DOHH2 (cell line): ENCODE results near the gene HELT.

Source experiments
- H3F3A ChIP-seq: fragments of 200-600 bp; sonication (generic), shearing (Covaris generic); 2 replicates; pipeline ENCODE4 v1.6.0; 2016; ENCODE audit warnings: antibody characterized with exemption, mild to moderate bottlenecking; ENCODE audit not compliant: control insufficient read depth, insufficient read depth
- H3K27ac ChIP-seq: fragments of 200-600 bp; sonication (generic); 2 replicates; pipeline ENCODE4 v1.5.1; 2014; ENCODE audit warnings: low read depth, mild to moderate bottlenecking, low read length, moderate library complexity
- H3K27me3 ChIP-seq: fragments of 200-600 bp; sonication (generic); 2 replicates; pipeline ENCODE4 v1.6.1; 2014; ENCODE audit warnings: mild to moderate bottlenecking, low read length, mixed read lengths; ENCODE audit not compliant: control insufficient read depth
- H3K36me3 ChIP-seq: fragments of 200-600 bp; sonication (generic); 2 replicates; pipeline ENCODE4 v1.6.1; 2014; ENCODE audit warnings: mild to moderate bottlenecking, low read length, moderate library complexity, mixed read lengths; ENCODE audit not compliant: control insufficient read depth
- H3K4me1 ChIP-seq: fragments of 200-600 bp; sonication (generic); 2 replicates; pipeline ENCODE4 v1.6.1; 2014; ENCODE audit warnings: mild to moderate bottlenecking, low read length, mixed read lengths; ENCODE audit not compliant: control insufficient read depth
- H3K4me2 ChIP-seq: fragments of 200-600 bp; sonication (generic); 2 replicates; pipeline ENCODE4 v1.6.0; 2014; ENCODE audit warnings: mild to moderate bottlenecking, low read length, moderate library complexity
- H3K4me3 ChIP-seq: fragments of 200-600 bp; sonication (generic); 2 replicates; pipeline ENCODE4 v1.5.1; 2014; ENCODE audit warnings: mild to moderate bottlenecking, low read length, mixed read lengths
- H3K79me2 ChIP-seq: fragments of 200-600 bp; sonication (generic); 2 replicates; pipeline ENCODE4 v1.6.1; 2014; ENCODE audit warnings: mild to moderate bottlenecking, low read length, mixed read lengths; ENCODE audit not compliant: control insufficient read depth
- H3K9me2 ChIP-seq: fragments of 200-600 bp; sonication (generic); replicated peaks from 2 replicates; pipeline ENCODE4 v1.6.1; 2014; ENCODE audit warnings: mild to moderate bottlenecking, low read length, mixed read lengths; ENCODE audit not compliant: control insufficient read depth
- H3K9me3 ChIP-seq: fragments of 200-600 bp; sonication (generic); 2 replicates; pipeline ENCODE4 v1.6.1; 2014; ENCODE audit warnings: antibody characterized with exemption, low read length, mixed read lengths; ENCODE audit not compliant: control insufficient read depth, insufficient read depth
- H4K20me1 ChIP-seq: fragments of 200-600 bp; sonication (generic); 2 replicates; pipeline ENCODE4 v1.6.0; 2014; ENCODE audit warnings: low read depth, mild to moderate bottlenecking, antibody characterized with exemption, low read length, moderate library complexity; ENCODE audit not compliant: control insufficient read depth, insufficient read depth
- EZH2phosphoT487 ChIP-seq: fragments of 200-600 bp; sonication (generic); IDR thresholded peaks from 2 replicates; pipeline ENCODE4 v1.6.1; 2017; ENCODE audit warnings: borderline replicate concordance, mild to moderate bottlenecking, antibody characterized with exemption, low read length, moderate library complexity, mixed read lengths
- TF ChIP-seq, protein P1 (sequence below): fragments of 200-600 bp; sonication (generic); IDR thresholded peaks from one replicate; pipeline ENCODE4 v1.5.1; 2014; ENCODE audit warnings: antibody characterized with exemption, mild to moderate bottlenecking, low read depth, low read length; ENCODE audit not compliant: poor library complexity, severe bottlenecking

HELT gene

GRCh38 chr4:184977747-184978146 is 40.5 kb upstream of the HELT start:
- no peak overlapping the region for H3K27ac ChIP-seq
- H3K27me3 ChIP-seq: no peaks in the 10 kb centered on the region; the same call in 1 of the 2 replicates
- H3K4me1 ChIP-seq: no peaks in the 10 kb centered on the region
- no peaks in the 10 kb centered on the region for H3K9me3 ChIP-seq
- TF ChIP-seq EZH2phosphoT487: no peak
- TF ChIP-seq, protein P1, sequence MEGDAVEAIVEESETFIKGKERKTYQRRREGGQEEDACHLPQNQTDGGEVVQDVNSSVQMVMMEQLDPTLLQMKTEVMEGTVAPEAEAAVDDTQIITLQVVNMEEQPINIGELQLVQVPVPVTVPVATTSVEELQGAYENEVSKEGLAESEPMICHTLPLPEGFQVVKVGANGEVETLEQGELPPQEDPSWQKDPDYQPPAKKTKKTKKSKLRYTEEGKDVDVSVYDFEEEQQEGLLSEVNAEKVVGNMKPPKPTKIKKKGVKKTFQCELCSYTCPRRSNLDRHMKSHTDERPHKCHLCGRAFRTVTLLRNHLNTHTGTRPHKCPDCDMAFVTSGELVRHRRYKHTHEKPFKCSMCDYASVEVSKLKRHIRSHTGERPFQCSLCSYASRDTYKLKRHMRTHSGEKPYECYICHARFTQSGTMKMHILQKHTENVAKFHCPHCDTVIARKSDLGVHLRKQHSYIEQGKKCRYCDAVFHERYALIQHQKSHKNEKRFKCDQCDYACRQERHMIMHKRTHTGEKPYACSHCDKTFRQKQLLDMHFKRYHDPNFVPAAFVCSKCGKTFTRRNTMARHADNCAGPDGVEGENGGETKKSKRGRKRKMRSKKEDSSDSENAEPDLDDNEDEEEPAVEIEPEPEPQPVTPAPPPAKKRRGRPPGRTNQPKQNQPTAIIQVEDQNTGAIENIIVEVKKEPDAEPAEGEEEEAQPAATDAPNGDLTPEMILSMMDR: no peak
- no peak overlapping the region for H3K4me2 ChIP-seq
- no peaks in the 10 kb centered on the region for H3K36me3 ChIP-seq
- H3F3A ChIP-seq: no peaks in the 10 kb centered on the region
- H3K79me2 ChIP-seq: no peaks in the 10 kb centered on the region
- no peaks in the 10 kb centered on the region for H3K9me2 ChIP-seq
- no peak overlapping the region for H3K4me3 ChIP-seq
- no peaks in the 10 kb centered on the region for H4K20me1 ChIP-seq

DNA sequence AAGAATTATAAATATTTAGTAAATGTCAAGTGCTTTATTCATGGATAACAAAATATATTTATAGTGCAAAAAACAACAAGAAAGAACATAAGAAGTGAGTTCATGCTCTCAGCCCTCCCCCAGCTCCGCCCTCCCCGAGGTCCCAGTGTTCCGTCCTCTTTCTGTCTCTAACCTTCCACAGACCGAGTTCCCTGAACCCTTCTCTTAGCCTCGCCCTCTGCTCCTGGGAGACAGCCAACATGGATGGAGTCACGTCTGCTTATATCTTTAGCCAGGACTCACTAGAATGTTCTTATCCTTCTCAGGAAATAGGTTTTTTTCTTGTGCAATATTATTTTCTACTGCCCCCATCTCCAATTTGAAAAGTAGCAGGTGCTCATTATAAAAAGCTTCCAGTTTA is 40.1 kb upstream of the HELT start:
- Histone ChIP-seq H3K79me2 (no peaks in the 10 kb centered on the region), H3K9me2 (no peaks in the 10 kb centered on the region), H3K4me1 (peaks cover 4% of the 10 kb centered on the region), H3K9me3 (no peaks in the 10 kb centered on the region), H4K20me1 (no peaks in the 10 kb centered on the region), H3K4me2 (no peak overlapping the region), H3K36me3 (no peaks in the 10 kb centered on the region), H3K27me3 (no peaks in the 10 kb centered on the region; the same call in 1 of the 2 replicates), H3K27ac (no peak overlapping the region), H3F3A (no peaks in the 10 kb centered on the region), H3K4me3 (no peak overlapping the region)
- TF ChIP-seq EZH2phosphoT487: no peak
- TF ChIP-seq, protein P1: no peak

GRCh38 chr4:184979461-184980124 is 38.7 kb upstream of the HELT start:
- Histone ChIP-seq H3K27ac (no peak overlapping the region), H3K79me2 (no peaks in the 10 kb centered on the region), H3K4me2 (no peak overlapping the region), H3F3A (peaks cover 5% of the 10 kb centered on the region; the same call in 1 of the 2 replicates), H4K20me1 (no peaks in the 10 kb centered on the region), H3K36me3 (no peaks in the 10 kb centered on the region), H3K27me3 (no peaks in the 10 kb centered on the region; the same call in 1 of the 2 replicates), H3K9me3 (no peaks in the 10 kb centered on the region), H3K4me1 (peaks cover 17% of the 10 kb centered on the region), H3K4me3 (no peak overlapping the region), H3K9me2 (no peaks in the 10 kb centered on the region)
- TF ChIP-seq EZH2phosphoT487: no peak

DNA sequence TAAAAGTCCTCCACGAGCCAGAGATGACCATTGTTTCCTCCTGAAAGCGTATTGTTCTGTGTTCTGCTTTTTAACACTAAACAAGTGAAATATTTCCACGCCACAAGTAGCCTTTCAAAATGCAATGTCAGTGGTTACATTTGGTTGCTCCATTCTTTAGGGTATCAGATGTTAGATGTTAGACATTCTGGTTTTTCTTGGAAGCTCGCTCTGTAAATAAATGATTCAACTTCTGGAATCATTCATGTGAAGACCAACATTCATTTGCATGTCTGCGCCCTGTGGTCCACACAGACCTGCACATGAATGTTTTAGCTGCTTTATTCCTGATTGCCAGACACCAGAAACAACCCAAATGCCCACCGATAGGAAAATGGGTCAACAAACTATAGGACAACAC is 38.0 kb upstream of the HELT start:
- Histone ChIP-seq H3K4me2 (no peak overlapping the region), H3K9me3 (no peaks in the 10 kb centered on the region), H3K79me2 (no peaks in the 10 kb centered on the region), H4K20me1 (no peaks in the 10 kb centered on the region), H3K36me3 (no peaks in the 10 kb centered on the region), H3K27me3 (no peaks in the 10 kb centered on the region; the same call in 1 of the 2 replicates), H3F3A (peaks cover 6% of the 10 kb centered on the region; the same call in 1 of the 2 replicates), H3K27ac (no peak overlapping the region), H3K9me2 (no peaks in the 10 kb centered on the region), H3K4me3 (no peak overlapping the region), H3K4me1 (peaks cover 17% of the 10 kb centered on the region)
- TF ChIP-seq EZH2phosphoT487: no peak
- TF ChIP-seq, protein P1: no peak
